ENCODE results near the gene FLT1. TPM values are rescaled to one million over a fixed set of nuclear protein-coding genes. Genes with fewer than 3 reads are reported as not detected.

FLT1 gene
- total RNA-seq, 2 donors from 2014 or later = 3.2 to 10.3 TPM

DNA sequence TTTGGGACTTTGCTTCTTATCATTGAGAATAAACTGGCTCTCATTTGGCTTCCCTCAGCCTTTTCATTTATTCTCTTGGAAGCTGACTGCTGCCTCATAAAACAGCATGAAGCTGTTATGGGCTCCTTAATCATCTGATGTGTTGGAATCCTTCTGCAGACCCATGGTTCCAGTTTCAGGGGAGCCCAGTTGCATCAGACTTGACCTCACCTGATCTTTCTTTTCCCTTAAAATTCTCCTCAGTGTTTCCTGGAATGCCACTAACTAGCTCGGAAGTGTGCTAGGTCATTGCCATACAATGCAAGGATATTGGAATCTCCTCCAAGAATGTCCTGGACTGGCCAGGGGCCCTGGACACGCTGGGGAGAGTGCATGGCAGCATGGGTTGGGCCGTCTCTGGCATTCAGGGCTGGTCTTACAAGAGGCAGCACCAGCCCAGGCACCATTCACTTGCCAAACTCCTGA, 158.7 kb downstream of the FLT1 start:
- no peak overlapping the region for H3K9ac ChIP-seq (ENCODE audit: extremely low read depth, low read length, poor library complexity, severe bottlenecking)
- no peak overlapping the region for H3K27ac ChIP-seq (ENCODE audit: low read depth, low read length)
- no peak for DNase-seq
- H3K9me3 Mint-ChIP-seq = no peaks in the 10 kb centered on the region
- no peaks in the 10 kb centered on the region for H3K9me3 ChIP-seq (ENCODE audit: control insufficient read depth, low read length)
- no peak overlapping the region for H3K4me3 Mint-ChIP-seq
- no peaks in the 10 kb centered on the region for H3K27me3 Mint-ChIP-seq (ENCODE audit: insufficient read depth)
- H3K4me1 ChIP-seq (ENCODE audit: control insufficient read depth, insufficient read depth, low read length) = peaks cover 3% of the 10 kb centered on the region
- H3K27me3 ChIP-seq (ENCODE audit: control insufficient read depth, insufficient read depth, low read length, poor library complexity, severe bottlenecking) = no peaks in the 10 kb centered on the region
- no peak for TF ChIP-seq CTCF (conservative IDR thresholded peaks at IDR 0.05)
- no peaks in the 10 kb centered on the region for H3K36me3 ChIP-seq (ENCODE audit: control insufficient read depth, insufficient read depth, low read length)
- no peaks in the 10 kb centered on the region for H3K36me3 Mint-ChIP-seq (ENCODE audit: low read depth)
- no peak overlapping the region for H3K27ac Mint-ChIP-seq
- WGBS, 2 experiments (ENCODE audit: insufficient coverage in 1 of 2, insufficient read length in 1 of 2) = 87% methylated on average over 3 of the region's 3 CpGs; no CpG with 5 or more reads in 1 of the 2 experiments
- no peak overlapping the region for H3K4me3 ChIP-seq (ENCODE audit: low read length)
- H3K4me1 Mint-ChIP-seq = peaks cover 2% of the 10 kb centered on the region

DNA sequence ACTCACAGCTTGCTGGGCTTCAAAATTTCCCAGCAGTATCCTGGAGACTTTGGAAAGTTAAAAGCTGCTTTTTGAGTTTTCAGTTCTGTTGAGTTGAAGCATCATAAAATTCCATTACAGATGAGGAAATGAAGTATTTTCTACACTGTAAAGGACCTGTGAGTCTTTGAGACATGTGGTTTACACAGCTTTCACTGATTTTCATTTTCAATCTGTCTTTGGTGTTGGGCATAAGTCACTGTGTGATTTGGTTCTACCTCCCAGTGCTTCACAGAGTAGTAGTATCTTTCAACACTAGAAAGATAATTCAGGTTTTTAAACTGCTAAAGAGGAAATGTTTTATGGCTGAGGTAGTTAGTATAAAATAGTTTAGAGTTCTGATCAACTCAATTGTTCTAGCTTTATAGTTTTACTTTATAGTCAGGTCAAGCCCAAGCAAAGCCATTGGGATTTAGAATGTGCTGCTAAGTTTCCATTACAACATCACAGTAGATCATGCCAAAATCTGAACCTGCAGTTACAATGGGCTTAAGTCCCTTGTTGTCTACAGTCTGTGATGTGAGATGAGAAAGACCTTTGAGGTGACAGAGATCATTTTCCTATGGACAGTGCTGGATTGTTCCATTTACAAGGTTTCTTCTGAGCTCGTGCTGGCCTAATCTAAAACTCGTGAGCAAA, 161.6 kb downstream of the FLT1 start:
- Histone ChIP-seq H3K9ac (ENCODE audit: extremely low read depth, low read length, poor library complexity, severe bottlenecking) (no peak overlapping the region), H3K36me3 (ENCODE audit: control insufficient read depth, insufficient read depth, low read length) (no peaks in the 10 kb centered on the region), H3K9me3 (ENCODE audit: control insufficient read depth, low read length) (no peaks in the 10 kb centered on the region), H3K4me3 (ENCODE audit: low read length) (no peak overlapping the region), H3K27ac (ENCODE audit: low read depth, low read length) (no peak overlapping the region), H3K4me1 (ENCODE audit: control insufficient read depth, insufficient read depth, low read length) (peaks cover 10% of the 10 kb centered on the region), H3K27me3 (ENCODE audit: control insufficient read depth, insufficient read depth, low read length, poor library complexity, severe bottlenecking) (no peaks in the 10 kb centered on the region)
- H3K9me3 Mint-ChIP-seq = peaks cover 8% of the 10 kb centered on the region
- no peak overlapping the region for H3K4me3 Mint-ChIP-seq
- no peak overlapping the region for H3K27ac Mint-ChIP-seq
- H3K36me3 Mint-ChIP-seq (ENCODE audit: low read depth) = no peaks in the 10 kb centered on the region
- WGBS, 2 experiments (ENCODE audit: insufficient coverage in 1 of 2, insufficient read length in 1 of 2) = 88 to 92% methylated on average over 2 of the region's 2 CpGs
- peaks cover 4% of the 10 kb centered on the region for H3K27me3 Mint-ChIP-seq (ENCODE audit: insufficient read depth)
- H3K4me1 Mint-ChIP-seq = peaks cover 6% of the 10 kb centered on the region
- DNase-seq = no peak
- TF ChIP-seq CTCF (conservative IDR thresholded peaks at IDR 0.05) = no peak

GRCh38 chr13:28329395-28330158, 165.4 kb downstream of the FLT1 start:
- Mint-ChIP-seq H3K27ac (peak overlapping the region; percentile 7), H3K36me3 (ENCODE audit: low read depth) (no peaks in the 10 kb centered on the region), H3K4me1 (peaks cover 7% of the 10 kb centered on the region), H3K4me3 (no peak overlapping the region), H3K27me3 (ENCODE audit: insufficient read depth) (peaks cover 4% of the 10 kb centered on the region), H3K9me3 (peaks cover 11% of the 10 kb centered on the region)
- Histone ChIP-seq H3K36me3 (ENCODE audit: control insufficient read depth, insufficient read depth, low read length) (no peaks in the 10 kb centered on the region), H3K27ac (ENCODE audit: low read depth, low read length) (no peak overlapping the region), H3K27me3 (ENCODE audit: control insufficient read depth, insufficient read depth, low read length, poor library complexity, severe bottlenecking) (no peaks in the 10 kb centered on the region), H3K9ac (ENCODE audit: extremely low read depth, low read length, poor library complexity, severe bottlenecking) (no peak overlapping the region), H3K4me3 (ENCODE audit: low read length) (no peak overlapping the region), H3K4me1 (ENCODE audit: control insufficient read depth, insufficient read depth, low read length) (peaks cover 7% of the 10 kb centered on the region), H3K9me3 (ENCODE audit: control insufficient read depth, low read length) (no peaks in the 10 kb centered on the region)
- no peak for DNase-seq
- WGBS, 2 experiments (ENCODE audit: insufficient coverage in 1 of 2, insufficient read length in 1 of 2) = 83 to 89% methylated on average over 14 to 17 of the region's 17 CpGs
- no peak for TF ChIP-seq CTCF (conservative IDR thresholded peaks at IDR 0.05)
